Activated T-cell treated with anti-CD3 and anti-CD28 coated beads, Interleukin-2, amount 50 U/mL, for 4 hours (primary cell): ENCODE data around the gene BHLHE40. TPM values are rescaled to one million over a fixed set of nuclear protein-coding genes. Genes with fewer than 3 reads are reported as not detected.
A peak's percentile ranks its signal among the peaks of the same experiment; 100 is the strongest.

ENCODE experiments used
- ATAC-seq, 2 donors: fragments of 200-7000 bp; cut with Tn5 transposase; one replicate each; pipeline ENCODE4 v1.10.0; 2021
- DNase-seq: peaks from one replicate; pipeline ENCODE4 v3.0.0-alpha.2; 2020
- H3K27me3 Mint-ChIP-seq: one replicate; pipeline ENCODE4 v1.8.0; 2021; ENCODE audit warnings: low read depth, mixed read lengths
- H3K36me3 Mint-ChIP-seq: one replicate; pipeline ENCODE4 v1.8.0; 2022; ENCODE audit warnings: mixed read lengths; ENCODE audit not compliant: insufficient read depth
- H3K4me1 Mint-ChIP-seq: one replicate; pipeline ENCODE4 v1.8.0; 2021; ENCODE audit warnings: low read depth, mixed read lengths
- H3K4me3 Mint-ChIP-seq: one replicate; pipeline ENCODE4 v1.8.0; 2021; ENCODE audit warnings: mild to moderate bottlenecking, moderate library complexity, mixed read lengths
- H3K9me3 Mint-ChIP-seq: one replicate; pipeline ENCODE4 v1.8.0; 2021; ENCODE audit warnings: mixed read lengths
- total RNA-seq, 3 donors: library from RNA; stranded (reverse); gene quantifications; one replicate each; pipeline ENCODE4 v1.2.1, GENCODE V29; 2021

Gene BHLHE40
- total RNA-seq, 3 donors from 2014 or later = 61.9 to 90.8 (median 86.6) TPM

DNA sequence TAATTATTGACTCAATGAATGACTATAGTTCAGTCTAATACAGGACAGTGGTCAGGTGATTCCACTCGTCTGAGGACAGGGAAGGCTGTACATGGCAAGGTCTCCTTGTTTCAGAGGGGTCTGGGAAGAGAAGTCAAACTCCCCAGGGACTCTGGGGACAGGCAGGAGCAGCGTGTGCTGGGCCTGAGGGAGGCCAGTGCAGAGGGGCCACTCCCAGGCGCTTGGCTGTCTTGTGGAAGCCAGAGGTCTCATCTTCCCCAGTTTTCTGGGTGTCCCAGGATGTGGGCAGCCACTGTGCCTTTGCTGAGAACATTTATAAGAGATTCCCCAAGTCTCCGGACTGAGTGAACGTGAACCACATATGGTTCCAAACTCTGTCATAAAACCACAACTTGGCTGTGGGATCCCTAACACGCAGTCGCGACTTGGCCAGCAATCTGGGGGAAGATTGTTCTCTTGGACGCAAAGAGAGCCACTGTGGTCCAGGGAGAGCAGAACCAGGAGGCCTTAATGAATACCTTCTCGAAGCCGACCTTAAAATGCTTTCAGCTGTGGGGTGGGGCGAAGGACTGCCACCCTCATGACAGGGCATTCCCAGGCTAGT is 30.4 kb downstream of the BHLHE40 start:
- Mint-ChIP-seq H3K4me3 (no peak overlapping the region), H3K27me3 (no peaks in the 10 kb centered on the region), H3K9me3 (no peaks in the 10 kb centered on the region), H3K36me3 (no peaks in the 10 kb centered on the region), H3K4me1 (peaks cover 55% of the 10 kb centered on the region)
- no peak for DNase-seq
- ATAC-seq = no peak

DNA sequence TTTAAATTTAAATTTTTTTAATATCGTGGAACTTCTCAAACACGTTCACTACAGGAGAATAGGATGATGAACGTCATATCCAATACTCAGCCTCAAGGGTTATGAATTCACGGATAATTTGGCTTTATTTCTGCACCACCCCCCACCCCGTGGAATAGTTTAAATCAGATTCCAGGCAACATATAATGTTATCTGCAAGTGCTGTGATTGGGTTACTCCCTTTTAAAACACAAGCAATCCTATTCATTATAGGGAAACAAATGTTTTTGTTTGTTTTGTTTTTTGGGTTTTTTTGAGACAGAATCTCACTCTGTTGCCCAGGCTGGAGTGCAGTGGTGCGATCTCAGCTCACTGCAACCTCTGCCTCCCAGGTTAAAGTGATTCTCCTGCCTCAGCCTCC is 30.9 kb downstream of the BHLHE40 start:
- DNase-seq (no peak), ATAC-seq (no peak)
- H3K36me3 Mint-ChIP-seq = no peaks in the 10 kb centered on the region
- no peaks in the 10 kb centered on the region for H3K9me3 Mint-ChIP-seq
- peaks cover 55% of the 10 kb centered on the region for H3K4me1 Mint-ChIP-seq
- H3K27me3 Mint-ChIP-seq = no peaks in the 10 kb centered on the region
- no peak overlapping the region for H3K4me3 Mint-ChIP-seq

DNA sequence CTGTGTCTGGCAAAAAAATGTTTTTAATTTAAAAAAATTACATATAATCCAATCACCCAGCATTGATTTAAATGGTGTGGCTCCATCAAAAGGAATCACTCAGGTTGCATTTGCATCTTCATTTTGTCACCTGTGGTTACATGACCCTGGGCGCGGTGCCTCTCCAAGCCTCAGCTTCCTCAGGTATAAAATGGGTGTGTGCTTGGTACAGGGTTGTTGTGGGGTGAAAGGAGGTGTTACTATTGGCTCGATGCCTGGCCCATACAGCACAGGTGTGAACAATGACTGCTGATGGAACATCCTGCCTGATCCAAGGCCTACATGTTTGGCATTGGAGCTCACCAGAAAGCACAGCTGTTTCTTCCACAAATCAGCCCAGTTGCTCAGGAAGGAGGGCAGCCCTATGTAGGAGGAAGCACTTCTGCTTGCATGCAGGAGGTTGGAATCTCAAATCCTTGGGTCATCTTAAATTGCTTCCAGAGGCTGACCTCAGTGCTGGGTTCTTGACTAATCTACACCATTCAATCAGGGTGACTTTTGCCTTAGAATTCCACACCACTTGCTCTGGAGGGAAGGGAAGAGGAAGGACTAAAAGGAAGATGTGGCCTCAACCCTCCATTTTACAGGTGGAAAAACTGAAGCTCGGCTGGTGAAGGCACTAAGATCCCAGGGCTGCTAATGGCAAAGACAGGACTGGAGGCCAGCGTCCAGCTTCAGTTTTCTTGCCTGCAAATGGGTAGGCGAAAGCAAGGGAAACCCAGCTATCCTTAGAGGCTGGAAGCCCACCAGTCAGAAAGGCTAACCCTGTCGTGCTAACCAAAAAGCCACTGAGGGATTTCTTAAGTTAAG is 31.7 kb downstream of the BHLHE40 start:
- H3K4me1 Mint-ChIP-seq = peaks cover 54% of the 10 kb centered on the region

DNA sequence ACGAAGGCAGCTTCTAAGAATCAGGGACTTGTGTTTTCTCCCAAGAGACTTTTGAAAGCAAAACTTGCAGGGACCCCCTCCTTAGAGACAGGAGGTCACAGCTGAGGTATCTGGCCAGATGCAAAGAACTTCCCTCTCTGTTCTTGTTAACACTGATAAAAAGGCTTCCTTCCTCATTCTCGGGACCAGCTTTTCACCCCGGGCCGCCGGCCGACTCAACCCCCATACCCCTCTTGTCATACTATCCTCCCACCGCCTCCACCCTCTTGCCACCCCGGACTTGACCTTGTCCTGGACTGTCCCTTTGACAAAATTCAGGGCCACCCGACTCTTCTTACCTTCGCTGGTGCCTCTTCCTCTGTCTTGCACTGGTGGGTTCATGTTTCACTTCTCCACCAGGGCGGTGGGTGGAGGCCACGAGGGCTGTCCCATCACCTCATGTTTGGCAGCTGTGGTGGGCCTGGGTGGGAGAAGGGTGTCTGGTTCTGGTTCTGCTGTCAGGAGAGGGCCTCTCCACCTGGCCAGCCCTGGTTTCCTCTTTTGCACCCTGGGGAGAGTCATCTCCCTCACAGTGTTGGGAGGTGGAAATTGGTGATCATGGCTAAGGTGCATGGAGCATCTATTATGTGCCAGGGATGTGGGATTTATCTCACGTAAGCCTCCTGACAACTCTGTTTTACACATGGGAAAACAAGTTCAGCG is 32.5 kb downstream of the BHLHE40 start:
- Mint-ChIP-seq H3K4me3 (peak overlapping the region; percentile 6), H3K9me3 (no peaks in the 10 kb centered on the region), H3K4me1 (peaks cover 58% of the 10 kb centered on the region), H3K27me3 (no peaks in the 10 kb centered on the region), H3K36me3 (no peaks in the 10 kb centered on the region)
- DNase-seq (no peak), ATAC-seq (no peak)

More for the DNA sequence above, 31.7 kb downstream of the BHLHE40 start:
- Mint-ChIP-seq H3K36me3 (no peaks in the 10 kb centered on the region), H3K4me3 (peak overlapping the region; percentile 19), H3K27me3 (no peaks in the 10 kb centered on the region), H3K9me3 (no peaks in the 10 kb centered on the region)
- DNase-seq = no peak
- ATAC-seq = no peak

DNA sequence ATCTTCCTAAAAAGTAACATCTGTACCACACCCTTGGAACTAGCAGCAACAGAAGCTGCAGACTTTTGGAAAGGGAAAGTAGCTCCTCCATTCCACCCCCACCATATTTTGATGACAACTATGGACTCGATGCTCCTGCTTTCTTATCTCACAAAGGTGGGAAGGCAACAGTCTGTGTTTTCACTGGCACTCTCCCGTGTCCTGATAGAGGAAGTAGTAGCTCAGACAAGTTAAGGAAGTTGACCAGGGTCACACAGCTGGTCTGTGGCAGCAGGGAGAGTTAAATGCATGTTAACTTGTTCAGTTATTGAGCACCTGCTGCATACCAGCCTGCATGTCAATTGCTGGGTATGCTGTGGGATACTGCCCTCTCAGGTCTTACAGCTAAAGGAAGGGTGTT is 33.1 kb downstream of the BHLHE40 start:
- Mint-ChIP-seq H3K9me3 (no peaks in the 10 kb centered on the region), H3K4me1 (peaks cover 58% of the 10 kb centered on the region), H3K36me3 (no peaks in the 10 kb centered on the region), H3K4me3 (peak overlapping the region; percentile 14), H3K27me3 (no peaks in the 10 kb centered on the region)
- ATAC-seq (no peak), DNase-seq (no peak)

DNA sequence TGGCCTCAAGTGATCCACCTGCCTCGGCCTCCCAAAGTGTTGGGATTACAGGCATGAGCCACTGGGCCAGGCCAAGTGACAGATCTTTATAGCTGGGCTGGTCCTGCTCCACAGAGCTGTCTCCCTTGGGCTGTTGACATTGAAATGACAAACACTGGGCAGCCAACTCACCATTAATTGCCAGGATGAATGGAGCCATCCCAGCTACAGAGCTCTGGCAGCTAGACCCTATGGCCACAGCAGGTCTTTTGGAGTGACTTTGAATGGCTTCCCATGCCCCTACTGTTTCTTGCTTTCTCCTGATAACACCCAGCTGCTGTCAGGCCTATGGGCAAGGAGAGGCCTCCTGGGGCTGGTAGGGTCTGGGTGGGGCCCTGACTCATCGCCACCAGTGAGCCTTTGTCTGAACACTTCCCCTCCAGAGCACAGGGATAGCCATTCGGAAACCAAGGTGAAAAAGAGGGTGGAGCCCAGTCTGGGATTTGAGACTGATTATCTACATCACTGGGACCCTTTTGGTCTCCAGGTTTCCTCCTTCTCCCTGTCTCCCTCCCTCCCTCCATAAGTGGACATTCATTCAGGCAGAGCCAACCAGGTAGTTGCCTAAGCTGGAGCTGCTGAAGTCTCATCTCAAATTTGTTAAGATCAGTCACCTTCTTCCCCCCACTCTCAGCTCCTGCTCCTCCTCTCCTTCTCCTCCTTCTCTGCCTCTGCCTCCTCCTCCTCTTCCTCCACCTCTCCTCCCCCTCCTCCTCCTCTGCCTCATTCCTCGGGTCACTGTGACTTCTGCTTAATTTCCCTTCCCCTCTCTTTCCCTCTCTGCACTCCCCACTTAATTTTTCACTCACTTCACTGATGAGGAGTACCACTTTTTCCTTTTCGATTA is 34.0 kb downstream of the BHLHE40 start:
- Mint-ChIP-seq H3K36me3 (no peaks in the 10 kb centered on the region), H3K4me1 (peaks cover 62% of the 10 kb centered on the region), H3K9me3 (no peaks in the 10 kb centered on the region), H3K4me3 (no peak overlapping the region), H3K27me3 (no peaks in the 10 kb centered on the region)
- no peak for ATAC-seq
- DNase-seq = no peak

DNA sequence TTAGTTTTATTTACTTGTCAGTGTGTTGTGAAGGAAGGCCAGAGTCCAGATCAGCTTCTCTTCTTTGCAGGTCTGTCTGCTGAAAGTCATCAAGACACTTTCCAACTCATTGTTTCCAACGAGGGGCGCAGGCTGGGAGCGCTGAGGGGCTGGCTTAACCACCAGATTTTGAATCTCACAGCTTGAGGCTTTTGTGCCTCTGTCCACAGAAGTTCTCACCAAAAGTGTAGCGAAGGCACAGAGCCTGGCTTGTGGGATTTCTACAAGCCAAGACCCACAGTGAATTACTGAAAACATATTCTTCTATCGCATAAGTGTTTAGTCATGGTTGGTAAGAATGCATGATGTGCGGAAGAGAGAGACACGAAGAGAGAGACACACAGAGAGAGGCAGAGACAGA is 35.2 kb downstream of the BHLHE40 start:
- no peaks in the 10 kb centered on the region for H3K27me3 Mint-ChIP-seq
- ATAC-seq = no peak
- H3K9me3 Mint-ChIP-seq = no peaks in the 10 kb centered on the region
- H3K4me1 Mint-ChIP-seq = peaks cover 65% of the 10 kb centered on the region
- H3K4me3 Mint-ChIP-seq = no peak overlapping the region
- H3K36me3 Mint-ChIP-seq = no peaks in the 10 kb centered on the region
- DNase-seq = no peak

DNA sequence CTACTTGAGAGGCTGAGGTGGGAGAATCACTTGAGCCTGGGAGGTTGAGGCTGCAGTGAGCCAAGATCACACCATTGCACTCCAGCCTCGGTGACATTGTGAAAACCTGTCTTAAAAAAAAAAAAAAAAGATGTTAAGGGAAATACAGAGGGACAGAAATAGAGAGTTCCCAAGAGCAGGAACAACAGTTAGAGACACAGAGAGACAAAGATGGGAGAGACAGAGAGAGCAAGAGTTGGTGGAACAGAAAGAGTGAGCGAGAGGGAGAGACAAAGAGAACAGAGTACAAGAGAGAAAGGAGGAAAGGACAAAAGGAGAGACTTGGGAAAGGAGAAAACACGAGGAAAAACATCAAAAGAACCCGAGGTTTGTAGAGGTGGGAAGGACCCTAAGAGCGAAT is 35.8 kb downstream of the BHLHE40 start:
- H3K4me1 Mint-ChIP-seq = peaks cover 72% of the 10 kb centered on the region
- no peaks in the 10 kb centered on the region for H3K27me3 Mint-ChIP-seq
- DNase-seq (no peak), ATAC-seq (no peak)
- H3K9me3 Mint-ChIP-seq = no peaks in the 10 kb centered on the region
- no peak overlapping the region for H3K4me3 Mint-ChIP-seq
- H3K36me3 Mint-ChIP-seq = no peaks in the 10 kb centered on the region

DNA sequence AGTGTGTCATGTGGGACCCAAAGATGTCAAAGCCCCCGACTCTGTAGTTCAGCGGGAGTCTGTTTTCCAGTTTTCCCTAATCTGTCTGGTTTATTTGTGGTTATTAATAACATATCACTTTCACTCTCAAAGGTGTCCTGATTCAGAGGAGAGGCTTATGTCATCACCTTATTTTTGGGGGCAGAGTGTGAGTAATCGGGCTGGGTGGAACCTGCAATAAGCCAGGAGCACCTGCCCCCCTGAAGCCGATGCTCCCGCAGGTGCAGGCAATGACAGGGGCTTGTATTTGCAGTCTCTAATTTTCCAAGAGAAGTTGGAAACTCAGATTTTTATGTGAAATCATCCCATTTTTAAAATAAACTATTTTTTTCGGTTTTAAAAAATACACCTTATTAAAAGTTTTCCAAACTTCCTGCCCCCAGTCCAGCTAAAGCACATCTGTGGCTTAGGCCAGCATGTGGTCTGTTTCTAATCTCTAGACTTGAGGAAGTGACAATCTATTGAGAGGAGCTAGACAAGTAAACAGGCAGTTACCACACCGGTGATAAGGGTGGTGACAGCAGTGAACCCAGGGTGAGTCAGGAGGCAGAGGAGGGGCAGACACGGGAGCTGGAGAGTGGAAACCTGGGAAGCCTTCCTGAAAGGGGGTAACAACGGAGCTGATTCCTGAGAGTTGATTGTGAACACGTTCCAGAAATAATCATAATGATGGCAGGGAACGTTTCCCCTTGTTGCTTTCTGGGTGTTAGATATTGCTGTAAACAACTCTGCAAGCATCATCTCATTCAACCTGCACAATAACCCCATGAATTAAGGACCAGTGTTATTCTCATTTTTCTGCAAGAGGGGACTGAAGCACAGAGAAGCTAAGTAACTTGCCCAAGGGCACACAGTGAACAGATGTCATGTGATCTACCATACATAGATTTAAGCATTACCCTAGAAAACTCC is 37.2 kb downstream of the BHLHE40 start:
- Mint-ChIP-seq H3K9me3 (no peaks in the 10 kb centered on the region), H3K27me3 (no peaks in the 10 kb centered on the region), H3K36me3 (no peaks in the 10 kb centered on the region), H3K4me3 (no peak overlapping the region), H3K4me1 (peaks cover 78% of the 10 kb centered on the region)
- DNase-seq (no peak), ATAC-seq (peak; percentile 29 to 53)

DNA sequence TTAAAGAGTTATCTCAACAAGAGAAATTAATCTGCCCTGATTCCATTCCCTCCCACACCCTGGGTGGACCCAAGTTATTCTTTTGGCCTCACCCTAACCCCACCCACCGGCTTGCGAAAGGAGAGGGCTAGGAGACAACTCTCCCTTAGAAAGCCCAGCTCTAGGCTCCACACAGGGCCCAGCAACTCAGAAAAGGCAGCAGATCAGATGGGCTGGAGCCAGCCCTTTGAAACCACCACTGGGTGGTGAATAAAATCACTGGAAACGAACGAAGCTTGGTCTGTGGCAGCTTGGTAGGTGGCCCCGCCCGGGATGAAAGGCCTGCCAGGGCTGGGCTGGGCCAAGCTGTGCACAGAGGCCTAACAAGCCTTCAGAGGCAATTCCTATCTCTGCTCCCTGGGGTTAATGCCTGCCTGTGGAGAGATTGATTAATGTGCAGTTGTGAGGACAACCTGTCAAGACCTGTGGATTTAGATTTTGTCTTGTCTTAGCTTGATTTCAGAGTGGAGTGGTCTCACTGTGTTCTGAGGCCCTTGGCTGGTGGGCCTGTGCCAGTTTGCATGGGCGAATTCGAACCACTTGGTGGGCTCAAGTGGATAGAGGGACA is 38.8 kb downstream of the BHLHE40 start:
- H3K36me3 Mint-ChIP-seq = no peaks in the 10 kb centered on the region
- ATAC-seq (no peak), DNase-seq (no peak)
- no peaks in the 10 kb centered on the region for H3K27me3 Mint-ChIP-seq
- no peak overlapping the region for H3K4me3 Mint-ChIP-seq
- H3K4me1 Mint-ChIP-seq = peaks cover 81% of the 10 kb centered on the region
- H3K9me3 Mint-ChIP-seq = no peaks in the 10 kb centered on the region

DNA sequence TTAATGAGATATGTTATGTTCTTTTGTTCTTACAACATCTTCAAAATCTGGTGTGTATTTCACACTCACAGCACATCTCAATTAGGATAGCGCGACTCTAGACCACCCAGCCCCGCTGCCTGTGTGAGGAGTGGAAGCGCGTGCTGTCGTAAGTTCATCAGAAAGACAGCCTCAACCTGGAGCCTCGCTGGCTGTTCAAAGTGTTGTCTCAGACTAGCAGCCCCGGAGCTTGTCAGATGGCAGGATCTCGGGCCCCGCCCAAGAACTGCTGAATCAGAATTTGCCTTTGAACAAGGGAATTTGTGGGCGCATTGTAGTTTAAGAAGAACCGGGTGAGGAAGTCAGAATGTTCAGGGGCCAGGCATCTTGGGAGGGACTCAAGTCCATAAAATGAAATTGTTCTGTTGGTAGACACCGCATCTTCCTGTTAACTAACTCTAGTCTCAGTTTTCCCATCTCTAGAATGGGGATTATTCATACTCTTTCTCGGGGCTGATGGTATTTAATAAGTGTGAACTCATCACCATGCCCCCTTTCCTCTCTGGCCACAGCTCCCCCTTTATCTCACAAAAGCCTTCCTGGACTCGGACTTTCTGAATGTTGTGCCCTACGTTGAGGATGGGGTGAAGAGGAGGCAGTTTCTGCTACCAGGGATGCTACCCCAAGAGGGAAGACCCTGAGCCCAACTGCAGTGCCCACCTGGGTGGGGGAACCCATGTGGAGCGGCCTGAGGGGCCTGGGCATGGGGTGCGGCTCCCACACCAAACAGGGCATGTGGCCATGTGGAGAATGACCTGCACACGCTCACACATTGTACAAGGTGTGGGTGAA is 40.4 kb downstream of the BHLHE40 start:
- no peak overlapping the region for H3K4me3 Mint-ChIP-seq
- ATAC-seq (peak; percentile 30 to 57), DNase-seq (peak; percentile 79)
- no peaks in the 10 kb centered on the region for H3K9me3 Mint-ChIP-seq
- no peaks in the 10 kb centered on the region for H3K27me3 Mint-ChIP-seq
- no peaks in the 10 kb centered on the region for H3K36me3 Mint-ChIP-seq
- H3K4me1 Mint-ChIP-seq = peaks cover 84% of the 10 kb centered on the region

DNA sequence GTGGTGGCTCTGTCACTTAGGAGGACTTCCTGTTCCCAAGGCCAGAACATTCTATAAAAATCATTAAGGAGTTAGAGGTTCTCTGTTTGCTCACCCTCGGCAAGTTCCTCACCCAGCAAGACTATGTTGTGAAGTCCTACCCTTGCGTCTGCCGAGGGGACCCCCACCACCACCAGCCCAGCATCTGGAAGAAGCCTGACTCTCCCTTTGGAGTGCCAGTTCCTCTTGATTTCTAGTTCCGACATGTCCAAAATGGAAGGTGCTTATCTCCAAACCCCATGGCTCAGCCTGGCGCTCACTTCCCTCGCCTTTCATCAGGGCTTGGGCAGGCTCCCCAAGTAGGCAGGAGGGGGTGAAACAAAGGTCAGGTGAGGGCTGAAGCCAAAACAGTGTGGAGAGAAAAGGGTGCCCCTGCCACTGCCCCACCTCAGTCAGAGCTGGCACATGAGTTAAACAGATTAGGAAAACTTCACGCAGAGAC is 41.0 kb downstream of the BHLHE40 start:
- no peak for DNase-seq
- H3K27me3 Mint-ChIP-seq = no peaks in the 10 kb centered on the region
- peaks cover 84% of the 10 kb centered on the region for H3K4me1 Mint-ChIP-seq
- ATAC-seq = no peak
- no peaks in the 10 kb centered on the region for H3K36me3 Mint-ChIP-seq
- H3K4me3 Mint-ChIP-seq = no peak overlapping the region
- H3K9me3 Mint-ChIP-seq = no peaks in the 10 kb centered on the region
